WTC11 (cell line): ENCODE measurements around the gene COX8C.

ENCODE experiments used
- ATF2 ChIP-seq: sonication (generic); formaldehyde crosslinking; IDR thresholded peaks from 2 replicates; pipeline ENCODE4 v1.8.1; 2022; ENCODE audit warnings: low read depth, missing genetic modification reagents, borderline replicate concordance
- CTCF ChIP-seq: fragments of 200-600 bp; IDR thresholded peaks from 2 replicates; pipeline ENCODE4 v1.8.0; 2022; ENCODE audit warnings: antibody characterized with exemption
- GABPB1 ChIP-seq: sonication (generic); formaldehyde crosslinking; IDR thresholded peaks from 2 replicates; pipeline ENCODE4 v1.8.1; 2023; ENCODE audit warnings: mild to moderate bottlenecking, missing genetic modification reagents
- GTF2I ChIP-seq: fragments of 250-450 bp; sonication (Bioruptor Pico); conservative IDR thresholded peaks from 2 replicates; pipeline ENCODE4 v1.4.0; 2021; ENCODE audit warnings: mild to moderate bottlenecking
- JUN ChIP-seq: sonication (generic); formaldehyde crosslinking; IDR thresholded peaks from 2 replicates; pipeline ENCODE4 v1.8.0; 2023; ENCODE audit warnings: mild to moderate bottlenecking, missing genetic modification reagents
- KAT7 ChIP-seq: sonication (generic); formaldehyde crosslinking; IDR thresholded peaks from 2 replicates; pipeline ENCODE4 v1.8.1; 2023; ENCODE audit warnings: missing genetic modification reagents, mild to moderate bottlenecking, borderline replicate concordance
- MYBL2 ChIP-seq: sonication (generic); formaldehyde crosslinking; IDR thresholded peaks from 2 replicates; pipeline ENCODE4 v1.8.1; 2023; ENCODE audit warnings: mild to moderate bottlenecking, moderate library complexity, missing genetic modification reagents
- NFYB ChIP-seq: sonication (generic); formaldehyde crosslinking; conservative IDR thresholded peaks from 2 replicates; pipeline ENCODE4 v1.8.0; 2022; ENCODE audit warnings: low read depth, missing genetic modification reagents
- NR3C1 ChIP-seq: sonication (generic); formaldehyde crosslinking; conservative IDR thresholded peaks from 2 replicates; pipeline ENCODE4 v1.8.1; 2023; ENCODE audit warnings: low read depth, mild to moderate bottlenecking, missing genetic modification reagents
- TEAD4 ChIP-seq: sonication (generic); formaldehyde crosslinking; IDR thresholded peaks from 2 replicates; pipeline ENCODE4 v1.8.0; 2022; ENCODE audit warnings: mild to moderate bottlenecking, missing genetic modification reagents
- USF2 ChIP-seq: sonication (generic); formaldehyde crosslinking; IDR thresholded peaks from 2 replicates; pipeline ENCODE4 v1.8.1; 2023; ENCODE audit warnings: mild to moderate bottlenecking, missing genetic modification reagents, moderate library complexity
- ZNF281 ChIP-seq: sonication (generic); formaldehyde crosslinking; IDR thresholded peaks from 2 replicates; pipeline ENCODE4 v1.8.0; 2023; ENCODE audit warnings: mild to moderate bottlenecking, missing genetic modification reagents

GRCh38 chr14:93319494-93319893 is 27.5 kb upstream of the COX8C start:
- TF ChIP-seq GTF2I (CRISPR knock-in tag) (no peak), CTCF (no peak), NR3C1 (CRISPR knock-in tag) (no peak), USF2 (CRISPR knock-in tag) (no peak), ATF2 (CRISPR knock-in tag) (no peak), GABPB1 (no peak), NFYB (no peak), ZNF281 (CRISPR knock-in tag) (no peak), KAT7 (no peak), TEAD4 (no peak), JUN (CRISPR knock-in tag) (no peak), MYBL2 (CRISPR knock-in tag) (no peak)
